Measurements from ENCODE around the gene ITFG1.

GRCh38 chr16:47211218-47211617 lies 249.6 kb downstream of the ITFG1 start:
- TF ChIP-seq POLR2A (IDR thresholded peaks at IDR 0.05), result no peak
- no peak for TF ChIP-seq CTCF (IDR thresholded peaks at IDR 0.05)
- no peak for TF ChIP-seq POLR2AphosphoS5 (IDR thresholded peaks at IDR 0.05)
